Ascending aorta (tissue), 2 donors: Measurements from ENCODE around the gene ZCCHC14. TPM values are rescaled to one million over a fixed set of nuclear protein-coding genes. Genes with fewer than 3 reads are reported as not detected.

Experiments used
- DNase-seq, 2 donors: peaks; one replicate each; pipeline ENCODE4 v3.0.0-alpha.2; 2019; ENCODE audit warnings: low spot score in 2 of 2
- H3K27ac ChIP-seq, 2 donors: fragments of 200-600 bp; sonication (generic); one replicate each; pipeline ENCODE4 v1.5.1; 2016 to 2017; ENCODE audit warnings: mild to moderate bottlenecking in 1 of 2
- H3K27me3 ChIP-seq: fragments of 200-600 bp; sonication (generic); one replicate; pipeline ENCODE4 v1.5.1; 2017
- H3K36me3 ChIP-seq, 2 donors: fragments of 200-600 bp; sonication (generic); one replicate each; pipeline ENCODE4 v1.5.1; 2016
- H3K4me1 ChIP-seq, 2 donors: fragments of 200-600 bp; sonication (generic); one replicate each; pipeline ENCODE4 v1.5.1; 2016 to 2017; ENCODE audit warnings: mild to moderate bottlenecking in 1 of 2
- H3K4me3 ChIP-seq, 2 donors: fragments of 200-600 bp; sonication (generic); one replicate each; pipeline ENCODE4 v1.5.1; 2016 to 2017; ENCODE audit warnings: mild to moderate bottlenecking in 1 of 2
- H3K9me3 ChIP-seq, 2 donors: fragments of 200-600 bp; sonication (generic); one replicate each; pipeline ENCODE4 v1.5.1; 2016
- CTCF ChIP-seq, 3 experiments: fragments of 200-600 bp in 2 of 3; fragments of 450-650 bp in 1 of 3; sonication (generic) in 2 of 3; IDR thresholded peaks; one replicate each; pipeline ENCODE4 v1.5.1; 2016 to 2019; ENCODE audit warnings: antibody characterized with exemption in 3 of 3, mild to moderate bottlenecking in 1 of 3, moderate library complexity in 1 of 3
- intact Hi-C: fragments of 100-400 bp; cut with DNase I; formaldehyde crosslinking; loops from one replicate; pipeline ENCODE4 v1.15.1; 2023
- total RNA-seq: library from RNA; depleted of rRNA; stranded (reverse); fragments of >200 nt; gene quantifications from one replicate; pipeline ENCODE4 v1.1.0, GENCODE V29; 2016

ZCCHC14 gene
- total RNA-seq, 1 donor from 2014 or later = 131 TPM

GRCh38 chr16:87404764-87405625, 87.8 kb downstream of the ZCCHC14 start:
- H3K4me1 ChIP-seq = no peaks in the 10 kb centered on the region
- H3K9me3 ChIP-seq = no peaks in the 10 kb centered on the region
- DNase-seq = no peak
- intact Hi-C loops = no loop called here
- H3K36me3 ChIP-seq = peaks cover 58 to 82% of the 10 kb centered on the region in 2 donors
- H3K27me3 ChIP-seq = no peaks in the 10 kb centered on the region
- H3K27ac ChIP-seq = no peak overlapping the region
- TF ChIP-seq CTCF (IDR thresholded peaks at IDR 0.05) = no peak
- H3K4me3 ChIP-seq = no peak overlapping the region

- no peaks in the 10 kb centered on the region for H3K9me3 ChIP-seq
- no peaks in the 10 kb centered on the region for H3K27me3 ChIP-seq
- no peak overlapping the region for H3K27ac ChIP-seq
- intact Hi-C loops = no loop called here
- H3K4me3 ChIP-seq = no peak overlapping the region
- peaks cover 10 to 18% of the 10 kb centered on the region in 2 donors for H3K36me3 ChIP-seq
- H3K4me1 ChIP-seq = peaks cover 0 to 15% of the 10 kb centered on the region in 2 donors
- no peak for DNase-seq
- TF ChIP-seq CTCF (IDR thresholded peaks at IDR 0.05) = no peak
These were observed 97.5 kb downstream of the ZCCHC14 start for GRCh38 chr16:87395181-87395842.

GRCh38 chr16:87393680-87394055, 99.2 kb downstream of the ZCCHC14 start:
- no peak for DNase-seq
- Histone ChIP-seq H3K36me3 (peaks cover 0 to 3% of the 10 kb centered on the region in 2 donors), H3K27me3 (no peaks in the 10 kb centered on the region), H3K9me3 (no peaks in the 10 kb centered on the region), H3K4me1 (peaks cover 0 to 19% of the 10 kb centered on the region in 2 donors), H3K4me3 (peak overlapping the region; percentile 94), H3K27ac (peak overlapping the region; percentile 79 to 94)
- no peak for TF ChIP-seq CTCF (IDR thresholded peaks at IDR 0.05)
- intact Hi-C loops = loop anchor here (2.0 to 5.0 kb wide), 3 partner anchors 77 to 374 kb away; partner anchors contain the start of genes C16orf95, KLHDC4 and ZCCHC14

GRCh38 chr16:87392821-87393679, 99.8 kb downstream of the ZCCHC14 start:
- Histone ChIP-seq H3K27me3 (no peaks in the 10 kb centered on the region), H3K9me3 (no peaks in the 10 kb centered on the region), H3K36me3 (no peaks in the 10 kb centered on the region), H3K27ac (peak overlapping the region; percentile 79 to 94), H3K4me3 (peak overlapping the region; percentile 94), H3K4me1 (peaks cover 0 to 21% of the 10 kb centered on the region in 2 donors)
- DNase-seq = peak in 1 of 2 donors; percentile 77
- intact Hi-C loops = loop anchor here (1.0 to 5.0 kb wide), 4 partner anchors 76 to 374 kb away; partner anchors contain the start of genes C16orf95, KLHDC4 and ZCCHC14
- peak; percentile 19 to 43 (median 23) for TF ChIP-seq CTCF (IDR thresholded peaks at IDR 0.05)
